Fibroblast of villous mesenchyme (primary cell): ENCODE data around the gene PSMC1. TPM values are rescaled to one million over a fixed set of nuclear protein-coding genes. Genes with fewer than 3 reads are reported as not detected.
A peak's percentile ranks its signal among the peaks of the same experiment; 100 is the strongest.

Experiments used
- DNase-seq: peaks from one replicate; pipeline ENCODE4 v3.0.0-alpha.2; 2010; ENCODE audit warnings: low read depth
- H3K4me3 ChIP-seq: 2 replicates; pipeline ENCODE4 v1.5.1; 2011; ENCODE audit warnings: low read depth, mild to moderate bottlenecking, low read length
- total RNA-seq: library from RNA; depleted of rRNA; stranded (reverse); fragments of >200 nt; gene quantifications from 2 replicates; pipeline ENCODE4 v1.2.3, GENCODE V29; 2012
- TF ChIP-seq, protein P1 (sequence below): IDR thresholded peaks from 2 replicates; pipeline ENCODE4 v1.5.1; 2012; ENCODE audit warnings: low read depth, mild to moderate bottlenecking, low read length; ENCODE audit not compliant: insufficient read depth

Gene PSMC1
- total RNA-seq, 1 donor: 113 TPM

- TF ChIP-seq, protein P1, sequence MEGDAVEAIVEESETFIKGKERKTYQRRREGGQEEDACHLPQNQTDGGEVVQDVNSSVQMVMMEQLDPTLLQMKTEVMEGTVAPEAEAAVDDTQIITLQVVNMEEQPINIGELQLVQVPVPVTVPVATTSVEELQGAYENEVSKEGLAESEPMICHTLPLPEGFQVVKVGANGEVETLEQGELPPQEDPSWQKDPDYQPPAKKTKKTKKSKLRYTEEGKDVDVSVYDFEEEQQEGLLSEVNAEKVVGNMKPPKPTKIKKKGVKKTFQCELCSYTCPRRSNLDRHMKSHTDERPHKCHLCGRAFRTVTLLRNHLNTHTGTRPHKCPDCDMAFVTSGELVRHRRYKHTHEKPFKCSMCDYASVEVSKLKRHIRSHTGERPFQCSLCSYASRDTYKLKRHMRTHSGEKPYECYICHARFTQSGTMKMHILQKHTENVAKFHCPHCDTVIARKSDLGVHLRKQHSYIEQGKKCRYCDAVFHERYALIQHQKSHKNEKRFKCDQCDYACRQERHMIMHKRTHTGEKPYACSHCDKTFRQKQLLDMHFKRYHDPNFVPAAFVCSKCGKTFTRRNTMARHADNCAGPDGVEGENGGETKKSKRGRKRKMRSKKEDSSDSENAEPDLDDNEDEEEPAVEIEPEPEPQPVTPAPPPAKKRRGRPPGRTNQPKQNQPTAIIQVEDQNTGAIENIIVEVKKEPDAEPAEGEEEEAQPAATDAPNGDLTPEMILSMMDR: no peak
- H3K4me3 ChIP-seq: no peak overlapping the region
- no peak for DNase-seq
Observed at GRCh38 chr14:90268420-90268819, 12.1 kb downstream of the PSMC1 start.

DNA sequence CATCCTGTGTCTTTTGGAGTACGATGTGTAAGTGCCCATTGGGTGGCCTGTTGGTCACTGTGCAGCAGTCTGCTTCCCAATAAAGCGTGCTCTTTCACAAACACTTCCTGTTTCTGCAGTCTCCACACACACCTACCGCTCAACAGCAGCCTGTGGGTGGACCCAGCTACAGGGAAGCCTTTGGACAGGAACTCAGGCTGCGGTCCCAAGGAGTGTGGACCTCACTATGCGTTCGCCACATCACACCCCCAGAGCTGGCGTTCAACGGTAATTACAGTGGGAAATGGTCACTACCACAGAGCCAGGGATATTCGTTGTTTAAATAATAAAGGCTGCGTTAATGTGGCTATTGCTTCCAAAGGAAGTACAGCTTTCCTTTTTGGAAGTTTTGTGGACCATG lies 16.2 kb downstream of the PSMC1 start:
- DNase-seq: peak; percentile 31
- TF ChIP-seq, protein P1: no peak
- H3K4me3 ChIP-seq: no peak overlapping the region

- no peak overlapping the region for H3K4me3 ChIP-seq
- TF ChIP-seq, protein P1: no peak
- DNase-seq: no peak
Observed at GRCh38 chr14:90273532-90273931, 17.2 kb downstream of the PSMC1 start.

DNA sequence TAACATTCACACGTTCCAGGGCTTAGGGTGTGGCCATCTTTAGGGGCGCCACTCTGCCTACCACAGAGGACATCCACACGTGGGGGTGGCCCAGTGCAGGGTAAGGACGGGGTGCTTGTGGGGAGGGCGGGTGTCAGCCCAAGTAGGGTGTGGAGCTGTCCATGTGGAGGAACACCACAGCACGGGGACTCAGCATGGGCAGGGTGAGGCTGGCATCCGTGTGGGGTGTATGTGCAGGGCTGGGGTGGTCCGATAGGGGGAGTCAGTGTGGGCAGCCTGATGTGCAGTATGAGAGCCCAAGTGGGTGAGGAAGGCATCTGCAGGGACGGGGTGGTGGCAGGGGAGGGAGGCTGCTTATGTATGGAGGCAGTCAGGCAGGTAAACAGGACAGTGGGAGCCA lies 17.7 kb downstream of the PSMC1 start:
- H3K4me3 ChIP-seq: no peak overlapping the region
- TF ChIP-seq, protein P1: peak; percentile 18
- no peak for DNase-seq

DNA sequence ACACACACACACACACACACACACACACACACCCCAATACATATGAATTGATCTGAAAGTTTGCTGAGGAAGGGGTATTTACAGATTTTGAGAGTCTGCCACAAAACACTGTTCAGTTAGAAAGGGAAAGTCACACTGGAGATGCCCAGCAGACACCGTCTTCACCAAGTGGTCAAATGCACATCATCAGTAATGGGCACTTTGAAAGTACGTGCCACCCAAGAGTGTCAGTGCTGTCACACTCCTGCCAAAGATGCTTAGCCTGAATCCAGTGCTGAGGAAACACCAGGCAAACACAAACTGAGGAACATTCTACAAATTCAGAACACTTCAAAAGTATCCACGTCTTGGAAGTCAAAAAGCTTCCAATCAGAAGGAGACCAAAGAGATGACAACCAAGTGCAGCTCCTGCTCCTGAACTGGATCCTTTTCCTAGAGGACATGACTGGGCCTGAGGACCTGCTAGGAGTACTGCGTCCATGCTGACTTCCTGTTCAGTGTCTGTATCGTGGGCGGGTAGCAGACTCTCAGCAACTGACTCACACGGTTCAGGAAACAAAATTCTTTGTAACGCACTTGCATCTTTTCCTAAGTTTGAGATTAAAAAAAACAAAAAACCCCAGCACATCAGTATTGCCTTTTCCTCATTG lies 18.6 kb downstream of the PSMC1 start:
- DNase-seq: peak; percentile 49
- H3K4me3 ChIP-seq: no peak overlapping the region
- TF ChIP-seq, protein P1: no peak

- TF ChIP-seq, protein P1: no peak
- no peak for DNase-seq
- no peak overlapping the region for H3K4me3 ChIP-seq
Observed at GRCh38 chr14:90275458-90275814, 19.1 kb downstream of the PSMC1 start.

DNA sequence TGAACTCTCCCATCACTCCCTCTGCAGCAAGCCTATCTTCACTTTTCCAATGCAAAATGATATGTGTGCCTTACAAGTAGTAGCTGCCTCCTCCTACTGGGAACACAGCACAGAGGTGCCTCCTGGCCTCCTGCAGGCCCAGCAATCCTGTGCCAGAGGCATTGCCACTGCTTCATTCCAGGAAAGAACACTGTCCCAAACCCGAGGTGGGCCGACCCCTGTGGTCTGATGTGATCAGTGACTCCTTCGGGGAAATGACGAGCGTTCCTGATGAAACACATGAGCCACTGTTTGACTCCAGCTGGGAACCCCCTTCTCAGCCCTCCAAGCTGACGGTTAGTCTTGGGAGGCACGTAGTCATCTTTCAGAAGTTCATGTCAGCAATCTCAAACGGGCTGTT lies 19.5 kb downstream of the PSMC1 start:
- DNase-seq: peak; percentile 23
- TF ChIP-seq, protein P1: no peak
- no peak overlapping the region for H3K4me3 ChIP-seq
